ENCODE results near the gene GALNTL6. TPM values are rescaled to one million over a fixed set of nuclear protein-coding genes. Genes with fewer than 3 reads are reported as not detected.

GALNTL6 gene
- total and polyA plus RNA-seq, 4 donors: 0.08 to 0.09 (median 0.09) TPM; not detected in 1

- ATAC-seq (ENCODE audit: insufficient read depth, low FRiP score) (no peak), DNase-seq (no peak)
- Histone ChIP-seq H3K27me3 (ENCODE audit: control insufficient read depth in 3 of 3, insufficient read depth in 3 of 3, low read length in 2 of 3) (no peaks in the 10 kb centered on the region), H3K4me3 (no peak overlapping the region), H3K9ac (ENCODE audit: insufficient read depth in 1 of 2, low read length in 2 of 2) (no peak overlapping the region), H3K27ac (ENCODE audit: low read depth in 1 of 2, low read length in 1 of 2) (no peak overlapping the region), H3K9me3 (ENCODE audit: control insufficient read depth in 4 of 4, insufficient read depth in 3 of 4, low read length in 3 of 4) (no peaks in the 10 kb centered on the region), H3K4me1 (ENCODE audit: control insufficient read depth in 5 of 5, insufficient read depth in 5 of 5, low read length in 5 of 5) (no peaks in the 10 kb centered on the region), H3K36me3 (ENCODE audit: control insufficient read depth in 4 of 4, insufficient read depth in 4 of 4, low read length in 4 of 4) (no peaks in the 10 kb centered on the region)
- 56 to 61% methylated on average over 4 of the region's 4 CpGs for WGBS, 2 donors
- TF ChIP-seq, protein P1, sequence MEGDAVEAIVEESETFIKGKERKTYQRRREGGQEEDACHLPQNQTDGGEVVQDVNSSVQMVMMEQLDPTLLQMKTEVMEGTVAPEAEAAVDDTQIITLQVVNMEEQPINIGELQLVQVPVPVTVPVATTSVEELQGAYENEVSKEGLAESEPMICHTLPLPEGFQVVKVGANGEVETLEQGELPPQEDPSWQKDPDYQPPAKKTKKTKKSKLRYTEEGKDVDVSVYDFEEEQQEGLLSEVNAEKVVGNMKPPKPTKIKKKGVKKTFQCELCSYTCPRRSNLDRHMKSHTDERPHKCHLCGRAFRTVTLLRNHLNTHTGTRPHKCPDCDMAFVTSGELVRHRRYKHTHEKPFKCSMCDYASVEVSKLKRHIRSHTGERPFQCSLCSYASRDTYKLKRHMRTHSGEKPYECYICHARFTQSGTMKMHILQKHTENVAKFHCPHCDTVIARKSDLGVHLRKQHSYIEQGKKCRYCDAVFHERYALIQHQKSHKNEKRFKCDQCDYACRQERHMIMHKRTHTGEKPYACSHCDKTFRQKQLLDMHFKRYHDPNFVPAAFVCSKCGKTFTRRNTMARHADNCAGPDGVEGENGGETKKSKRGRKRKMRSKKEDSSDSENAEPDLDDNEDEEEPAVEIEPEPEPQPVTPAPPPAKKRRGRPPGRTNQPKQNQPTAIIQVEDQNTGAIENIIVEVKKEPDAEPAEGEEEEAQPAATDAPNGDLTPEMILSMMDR (IDR thresholded peaks at IDR 0.05; ENCODE audit: control extremely low read depth, extremely low read depth): no peak
These were observed 783.0 kb downstream of the GALNTL6 start for GRCh38 chr4:172596206-172596605.

GRCh38 chr4:172599554-172599953 lies 786.4 kb downstream of the GALNTL6 start:
- H3K27me3 ChIP-seq (ENCODE audit: control insufficient read depth in 3 of 3, insufficient read depth in 3 of 3, low read length in 2 of 3): no peaks in the 10 kb centered on the region
- TF ChIP-seq, protein P1 (IDR thresholded peaks at IDR 0.05; ENCODE audit: control extremely low read depth, extremely low read depth): no peak
- H3K36me3 ChIP-seq (ENCODE audit: control insufficient read depth in 4 of 4, insufficient read depth in 4 of 4, low read length in 4 of 4): no peaks in the 10 kb centered on the region
- no peak overlapping the region for H3K27ac ChIP-seq (ENCODE audit: low read depth in 1 of 2, low read length in 1 of 2)
- no peak overlapping the region for H3K9ac ChIP-seq (ENCODE audit: insufficient read depth in 1 of 2, low read length in 2 of 2)
- no peak overlapping the region for H3K4me3 ChIP-seq
- H3K4me1 ChIP-seq (ENCODE audit: control insufficient read depth in 5 of 5, insufficient read depth in 5 of 5, low read length in 5 of 5): no peaks in the 10 kb centered on the region
- no peaks in the 10 kb centered on the region for H3K9me3 ChIP-seq (ENCODE audit: control insufficient read depth in 4 of 4, insufficient read depth in 3 of 4, low read length in 3 of 4)
- 79 to 83% methylated on average over 4 of the region's 4 CpGs for WGBS, 2 donors
- DNase-seq (no peak), ATAC-seq (ENCODE audit: insufficient read depth, low FRiP score) (no peak)

GRCh38 chr4:172601195-172601594 lies 788.0 kb downstream of the GALNTL6 start:
- no peak overlapping the region for H3K9ac ChIP-seq (ENCODE audit: insufficient read depth in 1 of 2, low read length in 2 of 2)
- no peaks in the 10 kb centered on the region for H3K4me1 ChIP-seq (ENCODE audit: control insufficient read depth in 5 of 5, insufficient read depth in 5 of 5, low read length in 5 of 5)
- no peaks in the 10 kb centered on the region for H3K27me3 ChIP-seq (ENCODE audit: control insufficient read depth in 3 of 3, insufficient read depth in 3 of 3, low read length in 2 of 3)
- TF ChIP-seq, protein P1 (IDR thresholded peaks at IDR 0.05; ENCODE audit: control extremely low read depth, extremely low read depth): no peak
- H3K4me3 ChIP-seq: no peak overlapping the region
- DNase-seq (no peak), ATAC-seq (ENCODE audit: insufficient read depth, low FRiP score) (no peak)
- no peak overlapping the region for H3K27ac ChIP-seq (ENCODE audit: low read depth in 1 of 2, low read length in 1 of 2)
- no peaks in the 10 kb centered on the region for H3K36me3 ChIP-seq (ENCODE audit: control insufficient read depth in 4 of 4, insufficient read depth in 4 of 4, low read length in 4 of 4)
- no peaks in the 10 kb centered on the region for H3K9me3 ChIP-seq (ENCODE audit: control insufficient read depth in 4 of 4, insufficient read depth in 3 of 4, low read length in 3 of 4)
- 63 to 70% methylated on average over 2 of the region's 2 CpGs for WGBS, 2 donors

- H3K9ac ChIP-seq (ENCODE audit: insufficient read depth in 1 of 2, low read length in 2 of 2): no peak overlapping the region
- H3K27me3 ChIP-seq (ENCODE audit: control insufficient read depth in 3 of 3, insufficient read depth in 3 of 3, low read length in 2 of 3): no peaks in the 10 kb centered on the region
- H3K4me1 ChIP-seq (ENCODE audit: control insufficient read depth in 5 of 5, insufficient read depth in 5 of 5, low read length in 5 of 5): no peaks in the 10 kb centered on the region
- TF ChIP-seq, protein P1 (IDR thresholded peaks at IDR 0.05; ENCODE audit: control extremely low read depth, extremely low read depth): no peak
- no peak overlapping the region for H3K27ac ChIP-seq (ENCODE audit: low read depth in 1 of 2, low read length in 1 of 2)
- no peak overlapping the region for H3K4me3 ChIP-seq
- 86 to 88% methylated on average over 5 of the region's 5 CpGs for WGBS, 2 donors
- no peaks in the 10 kb centered on the region for H3K9me3 ChIP-seq (ENCODE audit: control insufficient read depth in 4 of 4, insufficient read depth in 3 of 4, low read length in 3 of 4)
- ATAC-seq (ENCODE audit: insufficient read depth, low FRiP score): no peak
- no peaks in the 10 kb centered on the region for H3K36me3 ChIP-seq (ENCODE audit: control insufficient read depth in 4 of 4, insufficient read depth in 4 of 4, low read length in 4 of 4)
- DNase-seq: no peak
These were observed 806.0 kb downstream of the GALNTL6 start for GRCh38 chr4:172619218-172619617.
